GM13977 (cell line): ENCODE data around the gene CHRDL2.

Experiments used
- DNase-seq: peaks from one replicate; pipeline ENCODE4 v3.0.0; 2012; ENCODE audit warnings: low spot score
- in situ Hi-C: fragments of 300-500 bp; cut with MboI; formaldehyde crosslinking; loops from one replicate; pipeline ENCODE4 v1.12.0; 2022; ENCODE audit warnings: low sequenced_read_pairs, low pct_unique_long_range_greater_than_20kb, mixed read lengths, inconsistent platforms; ENCODE audit not compliant: unreplicated experiment
- TF ChIP-seq, protein P1 (sequence below): IDR thresholded peaks from 2 replicates; pipeline ENCODE4 v1.5.1; 2012; ENCODE audit warnings: mild to moderate bottlenecking, control low read depth; ENCODE audit not compliant: insufficient read depth; ENCODE audit errors: extremely low read depth, missing control alignments

The CHRDL2 gene

GRCh38 chr11:74696500-74696899, 34.7 kb downstream of the CHRDL2 start:
- in situ Hi-C loops = no loop called here

GRCh38 chr11:74695705-74696280, 35.4 kb downstream of the CHRDL2 start:
- in situ Hi-C loops = no loop called here
- TF ChIP-seq, protein P1, sequence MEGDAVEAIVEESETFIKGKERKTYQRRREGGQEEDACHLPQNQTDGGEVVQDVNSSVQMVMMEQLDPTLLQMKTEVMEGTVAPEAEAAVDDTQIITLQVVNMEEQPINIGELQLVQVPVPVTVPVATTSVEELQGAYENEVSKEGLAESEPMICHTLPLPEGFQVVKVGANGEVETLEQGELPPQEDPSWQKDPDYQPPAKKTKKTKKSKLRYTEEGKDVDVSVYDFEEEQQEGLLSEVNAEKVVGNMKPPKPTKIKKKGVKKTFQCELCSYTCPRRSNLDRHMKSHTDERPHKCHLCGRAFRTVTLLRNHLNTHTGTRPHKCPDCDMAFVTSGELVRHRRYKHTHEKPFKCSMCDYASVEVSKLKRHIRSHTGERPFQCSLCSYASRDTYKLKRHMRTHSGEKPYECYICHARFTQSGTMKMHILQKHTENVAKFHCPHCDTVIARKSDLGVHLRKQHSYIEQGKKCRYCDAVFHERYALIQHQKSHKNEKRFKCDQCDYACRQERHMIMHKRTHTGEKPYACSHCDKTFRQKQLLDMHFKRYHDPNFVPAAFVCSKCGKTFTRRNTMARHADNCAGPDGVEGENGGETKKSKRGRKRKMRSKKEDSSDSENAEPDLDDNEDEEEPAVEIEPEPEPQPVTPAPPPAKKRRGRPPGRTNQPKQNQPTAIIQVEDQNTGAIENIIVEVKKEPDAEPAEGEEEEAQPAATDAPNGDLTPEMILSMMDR = no peak
- DNase-seq = no peak

More at GRCh38 chr11:74696500-74696899, 34.7 kb downstream of the CHRDL2 start:
- DNase-seq = no peak
- TF ChIP-seq, protein P1 = no peak

- DNase-seq = no peak
- TF ChIP-seq, protein P1 = no peak
- in situ Hi-C loops = no loop called here
Measured at GRCh38 chr11:74694136-74694930, 36.9 kb downstream of the CHRDL2 start.

DNA sequence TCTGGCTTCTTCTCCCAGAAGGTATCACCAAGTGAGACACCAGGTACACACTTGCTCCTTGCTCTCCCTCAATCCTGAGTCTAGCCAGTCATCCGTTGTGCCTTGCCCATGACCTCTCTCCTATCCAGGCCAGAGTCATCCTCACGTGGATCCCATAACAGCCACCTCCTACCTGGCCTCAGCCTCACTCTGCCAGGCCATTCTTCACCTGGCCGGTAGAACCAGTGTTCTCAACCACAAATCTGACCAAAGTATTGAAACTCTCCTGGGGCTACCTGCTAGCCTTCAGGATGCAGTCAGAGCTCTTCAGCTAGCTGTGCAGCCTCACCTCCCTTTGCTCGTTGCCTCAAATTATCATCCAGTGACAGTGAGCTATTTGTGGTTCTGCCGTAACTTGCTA, 37.7 kb downstream of the CHRDL2 start:
- in situ Hi-C loops = no loop called here
- TF ChIP-seq, protein P1 = no peak
- DNase-seq = no peak

GRCh38 chr11:74691755-74692154, 39.5 kb downstream of the CHRDL2 start:
- TF ChIP-seq, protein P1 = no peak
- in situ Hi-C loops = no loop called here
- DNase-seq = no peak

DNA sequence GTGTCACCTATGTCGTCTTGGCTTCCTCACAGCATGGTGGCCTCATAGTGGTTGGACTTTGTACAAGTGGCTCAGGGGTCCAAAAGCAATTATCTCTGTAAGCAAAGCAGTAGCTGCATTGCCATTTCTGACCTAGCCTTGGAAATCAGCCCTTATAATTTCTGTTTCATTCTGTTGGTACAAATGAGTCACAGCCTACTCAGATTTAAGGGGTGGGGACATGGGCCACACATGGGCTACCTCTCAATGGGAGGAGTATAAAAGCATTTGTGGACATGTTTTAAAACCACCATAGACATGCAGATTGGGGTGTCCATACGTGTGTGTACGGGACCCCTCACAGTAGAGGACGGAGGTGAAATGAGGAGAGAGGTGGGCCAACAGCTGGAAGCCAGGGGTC, 41.6 kb downstream of the CHRDL2 start:
- in situ Hi-C loops = no loop called here
- DNase-seq = no peak
- TF ChIP-seq, protein P1 = no peak
